ENCODE results near the gene EPX.

Gene EPX

DNA sequence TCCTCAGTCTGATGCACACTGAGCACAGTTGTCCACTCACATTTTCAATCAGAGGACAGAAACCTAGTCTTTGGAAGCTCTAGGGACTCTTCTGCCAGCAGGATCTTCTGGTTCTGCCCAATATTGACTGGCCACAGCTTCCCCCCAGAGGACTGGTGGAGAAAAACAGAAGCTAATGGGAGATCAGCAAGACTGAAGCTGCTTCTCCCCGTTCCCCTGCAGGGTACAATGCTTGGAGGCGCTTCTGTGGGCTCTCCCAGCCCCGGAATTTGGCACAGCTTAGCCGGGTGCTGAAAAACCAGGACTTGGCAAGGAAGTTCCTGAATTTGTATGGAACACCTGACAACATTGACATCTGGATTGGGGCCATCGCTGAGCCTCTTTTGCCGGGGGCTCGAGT, 10.3 kb downstream of the EPX start:
- TF ChIP-seq SIN3A (IDR thresholded peaks at IDR 0.05; ENCODE audit: borderline replicate concordance, insufficient read depth, low read length), result no peak
- TF ChIP-seq FOXP2 (optimal IDR thresholded peaks at IDR 0.05; ENCODE audit: borderline replicate concordance, extremely low read depth, extremely low read length, insufficient read depth), result no peak
- TF ChIP-seq POLR2AphosphoS5 (IDR thresholded peaks at IDR 0.05; ENCODE audit: low read depth, low read length), result no peak

DNA sequence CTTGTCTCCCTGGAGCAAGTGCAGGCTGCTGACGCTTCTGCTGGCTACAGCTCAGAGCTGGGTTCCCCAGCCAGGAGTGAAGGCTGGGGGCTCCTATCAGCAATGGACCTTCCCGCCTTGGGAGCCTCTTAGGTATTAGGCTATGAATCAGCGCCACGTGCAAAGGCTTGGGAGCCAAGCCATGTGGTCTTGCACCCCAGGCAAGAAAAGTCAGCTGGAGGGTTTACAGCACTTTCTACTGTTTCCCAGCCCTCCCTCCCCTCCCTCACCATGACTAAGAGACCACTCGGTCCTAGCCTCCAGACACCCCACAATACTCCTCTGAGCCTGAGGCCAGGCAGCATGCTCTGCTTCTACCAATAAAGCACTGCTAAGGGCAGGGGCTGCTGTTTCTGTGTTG, 12.3 kb downstream of the EPX start:
- TF ChIP-seq FOXP2 (optimal IDR thresholded peaks at IDR 0.05; ENCODE audit: borderline replicate concordance, extremely low read depth, extremely low read length, insufficient read depth) (no peak), POLR2AphosphoS5 (IDR thresholded peaks at IDR 0.05; ENCODE audit: low read depth, low read length) (no peak), SIN3A (IDR thresholded peaks at IDR 0.05; ENCODE audit: borderline replicate concordance, insufficient read depth, low read length) (no peak), TAF1 (IDR thresholded peaks at IDR 0.05; ENCODE audit: borderline replicate concordance, insufficient read depth, low read length) (no peak)
- TF ChIP-seq, protein P1, sequence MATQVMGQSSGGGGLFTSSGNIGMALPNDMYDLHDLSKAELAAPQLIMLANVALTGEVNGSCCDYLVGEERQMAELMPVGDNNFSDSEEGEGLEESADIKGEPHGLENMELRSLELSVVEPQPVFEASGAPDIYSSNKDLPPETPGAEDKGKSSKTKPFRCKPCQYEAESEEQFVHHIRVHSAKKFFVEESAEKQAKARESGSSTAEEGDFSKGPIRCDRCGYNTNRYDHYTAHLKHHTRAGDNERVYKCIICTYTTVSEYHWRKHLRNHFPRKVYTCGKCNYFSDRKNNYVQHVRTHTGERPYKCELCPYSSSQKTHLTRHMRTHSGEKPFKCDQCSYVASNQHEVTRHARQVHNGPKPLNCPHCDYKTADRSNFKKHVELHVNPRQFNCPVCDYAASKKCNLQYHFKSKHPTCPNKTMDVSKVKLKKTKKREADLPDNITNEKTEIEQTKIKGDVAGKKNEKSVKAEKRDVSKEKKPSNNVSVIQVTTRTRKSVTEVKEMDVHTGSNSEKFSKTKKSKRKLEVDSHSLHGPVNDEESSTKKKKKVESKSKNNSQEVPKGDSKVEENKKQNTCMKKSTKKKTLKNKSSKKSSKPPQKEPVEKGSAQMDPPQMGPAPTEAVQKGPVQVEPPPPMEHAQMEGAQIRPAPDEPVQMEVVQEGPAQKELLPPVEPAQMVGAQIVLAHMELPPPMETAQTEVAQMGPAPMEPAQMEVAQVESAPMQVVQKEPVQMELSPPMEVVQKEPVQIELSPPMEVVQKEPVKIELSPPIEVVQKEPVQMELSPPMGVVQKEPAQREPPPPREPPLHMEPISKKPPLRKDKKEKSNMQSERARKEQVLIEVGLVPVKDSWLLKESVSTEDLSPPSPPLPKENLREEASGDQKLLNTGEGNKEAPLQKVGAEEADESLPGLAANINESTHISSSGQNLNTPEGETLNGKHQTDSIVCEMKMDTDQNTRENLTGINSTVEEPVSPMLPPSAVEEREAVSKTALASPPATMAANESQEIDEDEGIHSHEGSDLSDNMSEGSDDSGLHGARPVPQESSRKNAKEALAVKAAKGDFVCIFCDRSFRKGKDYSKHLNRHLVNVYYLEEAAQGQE (IDR thresholded peaks at IDR 0.05; ENCODE audit: insufficient read depth in 1 of 2, low read depth in 2 of 2, low read length in 2 of 2), result no peak

DNA sequence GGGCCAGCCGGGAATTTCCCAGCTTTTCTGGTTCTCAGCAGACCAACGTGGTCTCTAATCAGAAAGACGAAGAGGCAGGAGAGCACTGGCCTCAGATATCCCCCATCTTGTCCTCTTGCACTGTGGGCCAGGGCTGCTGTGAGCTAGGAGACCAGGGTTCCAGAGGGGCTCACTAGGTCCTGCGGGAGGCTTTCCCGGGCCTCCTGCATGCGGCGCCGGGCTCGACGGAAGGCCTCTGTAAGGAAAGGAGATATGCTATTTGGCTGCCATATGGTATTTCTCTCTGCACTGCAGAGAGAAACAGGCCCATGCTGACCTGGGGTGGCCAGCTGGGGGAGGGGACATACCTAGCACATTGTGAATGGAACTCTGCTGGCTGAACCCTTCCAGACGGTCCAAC, 13.4 kb downstream of the EPX start:
- TF ChIP-seq SIN3A (IDR thresholded peaks at IDR 0.05; ENCODE audit: borderline replicate concordance, insufficient read depth, low read length), result no peak
- no peak for TF ChIP-seq POLR2AphosphoS5 (IDR thresholded peaks at IDR 0.05; ENCODE audit: low read depth, low read length)
- no peak for TF ChIP-seq TAF1 (IDR thresholded peaks at IDR 0.05; ENCODE audit: borderline replicate concordance, insufficient read depth, low read length)
- TF ChIP-seq, protein P1 (IDR thresholded peaks at IDR 0.05; ENCODE audit: insufficient read depth in 1 of 2, low read depth in 2 of 2, low read length in 2 of 2), result no peak
- no peak for TF ChIP-seq FOXP2 (optimal IDR thresholded peaks at IDR 0.05; ENCODE audit: borderline replicate concordance, extremely low read depth, extremely low read length, insufficient read depth)

DNA sequence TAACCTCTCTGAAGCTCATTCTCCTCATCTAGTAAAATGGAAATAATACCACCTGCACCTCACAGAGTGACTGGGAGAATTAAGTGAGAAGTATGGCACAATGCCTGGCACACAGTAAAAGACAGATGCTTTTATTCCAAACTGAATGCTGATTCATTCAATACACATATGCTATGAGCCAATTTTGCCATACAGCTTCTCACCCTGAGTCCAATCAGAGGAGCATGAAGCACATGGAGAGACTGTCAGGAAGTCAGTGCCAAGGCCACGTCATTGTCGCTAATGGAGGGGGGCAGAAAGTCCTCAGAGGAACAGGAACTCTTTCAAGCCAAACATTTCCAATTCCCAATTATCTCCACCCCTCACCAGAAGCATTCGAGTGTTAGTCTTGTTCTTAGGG, 14.9 kb downstream of the EPX start:
- TF ChIP-seq, protein P1 (IDR thresholded peaks at IDR 0.05; ENCODE audit: insufficient read depth in 1 of 2, low read depth in 2 of 2, low read length in 2 of 2), result no peak
- TF ChIP-seq SIN3A (IDR thresholded peaks at IDR 0.05; ENCODE audit: borderline replicate concordance, insufficient read depth, low read length), result no peak

DNA sequence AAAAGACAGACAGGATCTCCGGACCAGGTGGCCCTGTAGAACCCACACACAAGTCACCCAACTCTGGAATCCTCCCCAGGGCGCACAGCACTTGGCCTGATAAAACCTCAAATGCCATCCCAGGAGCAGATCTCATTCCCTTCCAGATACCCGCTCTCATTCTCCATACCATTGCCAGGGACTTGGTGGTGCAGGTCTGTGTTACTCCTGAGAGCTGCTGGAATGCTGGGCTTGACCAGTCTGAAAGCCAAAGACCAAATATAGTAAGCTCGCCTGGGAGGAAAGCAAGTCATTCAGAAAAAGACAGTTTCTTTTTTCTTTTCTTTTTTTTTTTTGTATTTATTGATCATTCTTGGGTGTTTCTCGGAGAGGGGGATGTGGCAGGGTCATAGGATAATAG, 15.8 kb downstream of the EPX start:
- TF ChIP-seq SIN3A (IDR thresholded peaks at IDR 0.05; ENCODE audit: borderline replicate concordance, insufficient read depth, low read length), result no peak
- no peak for TF ChIP-seq POLR2AphosphoS5 (IDR thresholded peaks at IDR 0.05; ENCODE audit: low read depth, low read length)
- TF ChIP-seq FOXP2 (optimal IDR thresholded peaks at IDR 0.05; ENCODE audit: borderline replicate concordance, extremely low read depth, extremely low read length, insufficient read depth), result no peak
- no peak for TF ChIP-seq TAF1 (IDR thresholded peaks at IDR 0.05; ENCODE audit: borderline replicate concordance, insufficient read depth, low read length)

DNA sequence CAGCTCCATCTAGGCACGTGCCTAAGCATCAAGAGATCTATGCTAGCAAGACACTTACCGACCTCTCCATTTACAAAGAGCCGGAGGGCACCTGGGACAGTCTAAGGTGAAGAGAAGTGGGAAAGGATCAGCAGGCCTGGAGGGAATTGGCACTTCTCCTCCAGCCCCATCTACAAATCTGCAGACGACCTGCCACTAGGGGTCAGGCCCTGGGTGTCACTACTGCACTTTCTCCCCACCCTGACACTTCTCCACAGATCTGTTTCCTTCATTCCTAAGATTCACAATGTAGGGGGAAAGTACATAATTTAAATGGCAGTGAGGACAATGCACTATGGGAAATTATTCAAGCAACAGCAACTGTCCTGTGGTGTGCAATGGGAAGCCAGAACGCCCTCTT, 18.4 kb downstream of the EPX start:
- TF ChIP-seq POLR2AphosphoS5 (IDR thresholded peaks at IDR 0.05; ENCODE audit: low read depth, low read length) (no peak), SIN3A (IDR thresholded peaks at IDR 0.05; ENCODE audit: borderline replicate concordance, insufficient read depth, low read length) (no peak), FOXP2 (optimal IDR thresholded peaks at IDR 0.05; ENCODE audit: borderline replicate concordance, extremely low read depth, extremely low read length, insufficient read depth) (no peak), TAF1 (IDR thresholded peaks at IDR 0.05; ENCODE audit: borderline replicate concordance, insufficient read depth, low read length) (no peak)
- TF ChIP-seq, protein P1 (IDR thresholded peaks at IDR 0.05; ENCODE audit: insufficient read depth in 1 of 2, low read depth in 2 of 2, low read length in 2 of 2), result no peak
